ENCODE data around the gene AQP7.
A peak's percentile ranks its signal among the peaks of the same experiment; 100 is the strongest.

AQP7 gene

GRCh38 chr9:33415501-33416038 is 13.2 kb upstream of the AQP7 start:
- TF ChIP-seq CTCF (IDR thresholded peaks at IDR 0.05; ENCODE audit: low read length) (peak; percentile 96), EZH2phosphoT487 (IDR thresholded peaks at IDR 0.05; ENCODE audit: low read length) (no peak), EZH2 (optimal IDR thresholded peaks at IDR 0.05; ENCODE audit: low read depth, low read length) (no peak)
- peak overlapping the region; percentile 54 for H3K4me2 ChIP-seq (ENCODE audit: low read depth, low read length)
- DNase-seq = peak; percentile 92
- H3K4me1 ChIP-seq (ENCODE audit: low read length) = peaks cover 31% of the 10 kb centered on the region
- H3K27me3 ChIP-seq (replicated peaks; ENCODE audit: insufficient read depth, low read length) = no peaks in the 10 kb centered on the region
- H3K9ac ChIP-seq (ENCODE audit: low read length) = peak overlapping the region; percentile 37; the same call in 1 of the 2 replicates
- H3K79me2 ChIP-seq (ENCODE audit: low read length) = no peaks in the 10 kb centered on the region
- peaks cover 11% of the 10 kb centered on the region; the same call in 1 of the 2 replicates for H3F3A ChIP-seq (ENCODE audit: insufficient read depth, low read length)
- H2AFZ ChIP-seq (ENCODE audit: low read length) = peak overlapping the region; percentile 46
- no peaks in the 10 kb centered on the region for H3K36me3 ChIP-seq (replicated peaks; ENCODE audit: insufficient read depth, low read length)
- H3K4me3 ChIP-seq (ENCODE audit: low read length) = no peak overlapping the region
- peak overlapping the region; percentile 63 for H3K27ac ChIP-seq (ENCODE audit: low read length)
- H3K9me3 ChIP-seq (replicated peaks; ENCODE audit: insufficient read depth, low read length) = no peaks in the 10 kb centered on the region
- H3K9me2 ChIP-seq (replicated peaks; ENCODE audit: insufficient read depth, low read length) = no peaks in the 10 kb centered on the region
- no peaks in the 10 kb centered on the region for H4K20me1 ChIP-seq (ENCODE audit: insufficient read depth, low read length)

GRCh38 chr9:33414889-33415500 is 12.6 kb upstream of the AQP7 start:
- Histone ChIP-seq H4K20me1 (ENCODE audit: insufficient read depth, low read length) (no peaks in the 10 kb centered on the region), H2AFZ (ENCODE audit: low read length) (peak overlapping the region; percentile 46), H3K9me3 (replicated peaks; ENCODE audit: insufficient read depth, low read length) (no peaks in the 10 kb centered on the region), H3K9ac (ENCODE audit: low read length) (no peak overlapping the region), H3K4me1 (ENCODE audit: low read length) (peaks cover 31% of the 10 kb centered on the region), H3K27me3 (replicated peaks; ENCODE audit: insufficient read depth, low read length) (no peaks in the 10 kb centered on the region), H3F3A (ENCODE audit: insufficient read depth, low read length) (peaks cover 11% of the 10 kb centered on the region; the same call in 1 of the 2 replicates), H3K27ac (ENCODE audit: low read length) (peak overlapping the region; percentile 63; the same call in 1 of the 2 replicates), H3K9me2 (replicated peaks; ENCODE audit: insufficient read depth, low read length) (no peaks in the 10 kb centered on the region), H3K36me3 (replicated peaks; ENCODE audit: insufficient read depth, low read length) (no peaks in the 10 kb centered on the region), H3K79me2 (ENCODE audit: low read length) (no peaks in the 10 kb centered on the region), H3K4me3 (ENCODE audit: low read length) (no peak overlapping the region), H3K4me2 (ENCODE audit: low read depth, low read length) (peak overlapping the region; percentile 54; the same call in 1 of the 2 replicates)
- no peak for DNase-seq
- TF ChIP-seq EZH2 (optimal IDR thresholded peaks at IDR 0.05; ENCODE audit: low read depth, low read length) = no peak
- no peak for TF ChIP-seq CTCF (IDR thresholded peaks at IDR 0.05; ENCODE audit: low read length)
- no peak for TF ChIP-seq EZH2phosphoT487 (IDR thresholded peaks at IDR 0.05; ENCODE audit: low read length)

GRCh38 chr9:33414268-33414667 is 11.9 kb upstream of the AQP7 start:
- Histone ChIP-seq H3K9me3 (replicated peaks; ENCODE audit: insufficient read depth, low read length) (no peaks in the 10 kb centered on the region), H3K9ac (ENCODE audit: low read length) (no peak overlapping the region), H3K36me3 (replicated peaks; ENCODE audit: insufficient read depth, low read length) (no peaks in the 10 kb centered on the region), H3K9me2 (replicated peaks; ENCODE audit: insufficient read depth, low read length) (no peaks in the 10 kb centered on the region), H3K27ac (ENCODE audit: low read length) (no peak overlapping the region), H4K20me1 (ENCODE audit: insufficient read depth, low read length) (no peaks in the 10 kb centered on the region), H3K4me2 (ENCODE audit: low read depth, low read length) (no peak overlapping the region), H3K79me2 (ENCODE audit: low read length) (no peaks in the 10 kb centered on the region), H2AFZ (ENCODE audit: low read length) (no peak overlapping the region), H3K4me3 (ENCODE audit: low read length) (no peak overlapping the region), H3F3A (ENCODE audit: insufficient read depth, low read length) (peaks cover 11% of the 10 kb centered on the region; the same call in 1 of the 2 replicates), H3K4me1 (ENCODE audit: low read length) (peaks cover 31% of the 10 kb centered on the region), H3K27me3 (replicated peaks; ENCODE audit: insufficient read depth, low read length) (no peaks in the 10 kb centered on the region)
- no peak for DNase-seq
- no peak for TF ChIP-seq EZH2 (optimal IDR thresholded peaks at IDR 0.05; ENCODE audit: low read depth, low read length)
- TF ChIP-seq EZH2phosphoT487 (IDR thresholded peaks at IDR 0.05; ENCODE audit: low read length) = no peak
- no peak for TF ChIP-seq CTCF (IDR thresholded peaks at IDR 0.05; ENCODE audit: low read length)
